Activated CD4-positive, alpha-beta T cell treated with anti-CD3 and anti-CD28 coated beads for 36 hours (primary cell): Measurements from ENCODE around the gene DYNC1I2. TPM values are rescaled to one million over a fixed set of nuclear protein-coding genes. Genes with fewer than 3 reads are reported as not detected.

Source experiments
- ATAC-seq: fragments of 200-7000 bp; cut with Tn5 transposase; one replicate; pipeline ENCODE4 v1.10.0; 2021; ENCODE audit warnings: mild to moderate bottlenecking, moderate library complexity
- CTCF ChIA-PET: fragments of 350-600 bp; sonication (Branson Sonifier 250); formaldehyde crosslinking; loops from one replicate; lab custom pipeline; 2021; ENCODE audit warnings: antibody characterized with exemption; lab: Charles Lee
- POLR2A ChIA-PET: fragments of 350-600 bp; sonication (Branson Sonifier 250); formaldehyde crosslinking; loops from one replicate; lab custom pipeline; 2021; ENCODE audit warnings: antibody characterized with exemption, inconsistent platforms; lab: Charles Lee
- DNase-seq: peaks from one replicate; pipeline ENCODE4 v3.0.0-alpha.2; 2020
- H3K27ac Mint-ChIP-seq: one replicate; pipeline ENCODE4 v1.8.0; 2021; ENCODE audit warnings: mixed read lengths
- H3K27me3 Mint-ChIP-seq: one replicate; pipeline ENCODE4 v1.8.0; 2021; ENCODE audit warnings: mixed read lengths
- H3K36me3 Mint-ChIP-seq: one replicate; pipeline ENCODE4 v1.8.0; 2021; ENCODE audit warnings: low read depth, mixed read lengths
- H3K4me1 Mint-ChIP-seq: one replicate; pipeline ENCODE4 v1.8.0; 2021; ENCODE audit warnings: mixed read lengths
- H3K4me3 Mint-ChIP-seq: one replicate; pipeline ENCODE4 v1.8.0; 2021; ENCODE audit warnings: mild to moderate bottlenecking, moderate library complexity, mixed read lengths
- H3K9me3 Mint-ChIP-seq: one replicate; pipeline ENCODE4 v1.8.0; 2021; ENCODE audit warnings: low read depth, mixed read lengths
- intact Hi-C, 2 experiments: fragments of 100-400 bp; cut with DNase I in 1 of 2; cut with micrococcal nuclease in 1 of 2; formaldehyde crosslinking; loops; one replicate each; pipeline versions ENCODE4 v1.14.2 to v1.15.1; 2022 to 2024; cut with DNase I, micrococcal nuclease
- total RNA-seq, 2 experiments: library from RNA; stranded (reverse); gene quantifications; one replicate each; pipeline ENCODE4 v1.2.3, GENCODE V29; 2021

DYNC1I2 gene
- total RNA-seq, 2 experiments from 2014 or later: 46.2 to 51.1 TPM

DNA sequence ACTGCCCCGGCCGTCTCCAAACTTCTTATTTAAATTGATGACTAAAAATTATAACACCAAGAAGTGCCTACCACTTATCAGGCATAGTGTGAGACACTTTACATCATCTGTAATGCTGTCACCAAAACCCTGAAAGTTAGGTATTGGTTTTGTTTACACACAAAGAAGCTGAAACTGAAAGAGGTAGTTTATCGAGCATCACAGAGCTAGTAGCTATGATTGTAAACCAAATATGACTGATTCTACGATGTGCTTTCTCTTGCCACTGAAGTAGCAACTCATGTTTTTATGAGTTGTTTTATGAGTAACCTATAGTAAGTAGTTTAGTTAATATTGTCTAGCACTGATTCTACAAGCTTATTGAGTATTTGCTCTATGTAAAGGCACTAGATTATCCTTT is 31.5 kb downstream of the DYNC1I2 start:
- H3K4me1 Mint-ChIP-seq: peaks cover 2% of the 10 kb centered on the region
- H3K36me3 Mint-ChIP-seq: peaks cover 10% of the 10 kb centered on the region
- ChIA-PET CTCF (interaction anchor here (0.5 to 1.7 kb wide), 4 partner anchors 15 to 386 kb away, joined by 3 to 5 read pairs (median 4); no protein-coding TSS in a partner anchor), POLR2A (no interaction called here)
- ATAC-seq (peak; percentile 95), DNase-seq (no peak)
- H3K27me3 Mint-ChIP-seq: no peaks in the 10 kb centered on the region
- intact Hi-C loops: no loop called here
- no peak overlapping the region for H3K4me3 Mint-ChIP-seq
- H3K27ac Mint-ChIP-seq: no peak overlapping the region
- no peaks in the 10 kb centered on the region for H3K9me3 Mint-ChIP-seq

DNA sequence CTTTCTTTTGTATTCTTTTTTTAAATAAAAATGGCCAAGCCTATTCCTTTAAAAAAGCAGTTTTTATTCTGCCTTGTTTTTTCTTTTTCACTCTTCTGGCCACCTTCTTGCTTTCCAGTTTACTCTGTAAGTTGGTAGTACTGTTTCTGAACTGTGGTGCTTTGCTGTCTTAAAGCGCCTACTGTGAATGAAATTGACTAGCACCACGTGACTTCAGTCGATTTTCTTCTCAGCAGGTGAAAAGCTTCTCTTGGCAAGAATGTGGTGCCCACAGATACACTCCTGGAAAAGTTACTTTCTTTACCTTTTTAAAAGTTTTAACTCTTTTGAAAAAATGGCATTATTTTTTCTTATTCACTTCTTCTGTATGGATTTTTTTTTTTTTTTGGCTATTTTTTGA is 32.4 kb downstream of the DYNC1I2 start:
- Mint-ChIP-seq H3K27ac (no peak overlapping the region), H3K4me1 (peaks cover 2% of the 10 kb centered on the region), H3K27me3 (no peaks in the 10 kb centered on the region), H3K4me3 (no peak overlapping the region), H3K9me3 (no peaks in the 10 kb centered on the region), H3K36me3 (peaks cover 10% of the 10 kb centered on the region)
- POLR2A ChIA-PET: no interaction called here
- no peak for DNase-seq
- CTCF ChIA-PET: interaction anchor here (1.6 to 1.7 kb wide), 2 partner anchors 16 to 385 kb away, joined by 4 to 5 read pairs; no protein-coding TSS in a partner anchor
- no peak for ATAC-seq
- intact Hi-C loops: no loop called here

DNA sequence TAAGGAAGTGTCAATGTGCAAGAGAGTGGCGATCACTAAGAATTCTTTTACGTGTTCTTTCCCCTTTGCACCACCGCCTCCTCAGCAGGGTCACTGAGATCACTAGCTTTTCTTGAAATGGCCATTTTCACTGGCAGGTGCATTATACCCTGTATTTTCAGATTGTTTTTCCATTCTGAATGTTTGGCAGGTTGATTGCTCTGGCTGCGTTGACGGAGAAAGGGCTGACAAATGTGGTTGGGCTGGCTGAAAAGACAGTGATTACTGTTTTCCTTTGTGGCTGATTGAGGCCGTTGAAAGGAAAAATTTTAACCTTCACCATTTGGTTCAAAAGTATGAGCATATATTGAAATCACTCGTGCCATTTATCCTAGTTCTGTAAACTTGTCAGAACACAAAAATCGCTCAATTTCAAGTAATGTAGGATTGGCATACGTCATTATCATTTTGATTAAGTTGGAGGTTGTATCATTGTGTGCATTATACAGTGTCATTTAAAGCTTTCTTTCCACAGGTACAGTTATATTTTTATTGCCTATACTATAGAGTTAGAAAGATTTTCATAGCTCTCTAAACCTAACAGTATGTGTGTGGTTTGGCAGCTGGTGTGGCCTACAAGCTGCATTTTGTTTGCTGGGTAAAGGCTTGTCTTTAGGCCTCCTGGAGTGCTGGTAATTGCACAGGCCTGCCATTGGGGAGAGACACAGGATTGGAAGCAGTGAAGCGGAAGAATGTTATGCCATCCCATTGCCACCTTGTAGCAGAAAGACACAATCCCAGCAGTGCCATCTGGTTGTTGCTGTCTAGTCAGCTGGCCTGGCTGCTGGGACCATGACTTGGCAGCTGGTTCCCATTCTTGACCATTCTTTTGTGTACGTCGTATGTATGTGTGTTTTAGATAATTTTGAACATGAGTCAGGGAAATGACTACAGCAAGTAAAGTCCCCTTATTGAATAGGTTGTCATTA is 36.7 kb downstream of the DYNC1I2 start:
- intact Hi-C loops: no loop called here
- Mint-ChIP-seq H3K4me1 (peaks cover under 1% of the 10 kb centered on the region), H3K4me3 (no peak overlapping the region), H3K36me3 (peaks cover 18% of the 10 kb centered on the region), H3K27me3 (no peaks in the 10 kb centered on the region), H3K27ac (no peak overlapping the region), H3K9me3 (no peaks in the 10 kb centered on the region)
- ChIA-PET POLR2A (no interaction called here), CTCF (interaction anchor here (0.9 to 1.8 kb wide), 3 partner anchors 22 to 402 kb away, joined by 3 read pairs; no protein-coding TSS in a partner anchor)
- DNase-seq: no peak
- ATAC-seq: no peak

DNA sequence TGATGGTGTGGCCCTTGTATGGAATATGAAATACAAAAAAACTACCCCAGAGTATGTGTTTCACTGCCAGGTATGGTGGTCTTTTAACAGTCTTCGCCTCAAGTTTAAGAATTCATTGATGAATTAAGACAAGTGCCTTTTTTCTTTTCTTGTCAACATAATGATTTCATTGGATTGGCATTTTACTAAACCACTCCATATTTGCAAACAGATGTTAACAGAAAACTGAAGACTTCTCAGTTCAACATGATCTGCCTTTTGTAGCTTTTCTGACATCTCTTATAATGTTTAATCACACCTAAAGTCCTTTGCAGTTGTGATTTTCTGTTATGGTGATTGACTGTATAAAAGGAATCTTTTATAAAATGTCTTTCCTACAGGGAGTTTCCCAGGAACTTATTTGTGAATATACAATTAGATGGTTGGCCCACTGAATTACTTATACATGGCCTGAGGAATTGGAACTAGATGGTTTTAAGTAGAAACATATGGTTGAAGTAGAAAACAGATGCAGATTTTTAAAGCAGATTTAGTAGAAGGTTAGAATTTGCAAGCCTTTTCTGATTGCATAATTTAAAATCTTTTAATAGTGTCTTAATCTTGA is 39.7 kb downstream of the DYNC1I2 start:
- Mint-ChIP-seq H3K4me3 (no peak overlapping the region), H3K4me1 (no peaks in the 10 kb centered on the region), H3K9me3 (no peaks in the 10 kb centered on the region), H3K27ac (no peak overlapping the region), H3K27me3 (no peaks in the 10 kb centered on the region), H3K36me3 (peaks cover 33% of the 10 kb centered on the region)
- ChIA-PET POLR2A (no interaction called here), CTCF (no interaction called here)
- ATAC-seq (no peak), DNase-seq (no peak)
- intact Hi-C loops: no loop called here

DNA sequence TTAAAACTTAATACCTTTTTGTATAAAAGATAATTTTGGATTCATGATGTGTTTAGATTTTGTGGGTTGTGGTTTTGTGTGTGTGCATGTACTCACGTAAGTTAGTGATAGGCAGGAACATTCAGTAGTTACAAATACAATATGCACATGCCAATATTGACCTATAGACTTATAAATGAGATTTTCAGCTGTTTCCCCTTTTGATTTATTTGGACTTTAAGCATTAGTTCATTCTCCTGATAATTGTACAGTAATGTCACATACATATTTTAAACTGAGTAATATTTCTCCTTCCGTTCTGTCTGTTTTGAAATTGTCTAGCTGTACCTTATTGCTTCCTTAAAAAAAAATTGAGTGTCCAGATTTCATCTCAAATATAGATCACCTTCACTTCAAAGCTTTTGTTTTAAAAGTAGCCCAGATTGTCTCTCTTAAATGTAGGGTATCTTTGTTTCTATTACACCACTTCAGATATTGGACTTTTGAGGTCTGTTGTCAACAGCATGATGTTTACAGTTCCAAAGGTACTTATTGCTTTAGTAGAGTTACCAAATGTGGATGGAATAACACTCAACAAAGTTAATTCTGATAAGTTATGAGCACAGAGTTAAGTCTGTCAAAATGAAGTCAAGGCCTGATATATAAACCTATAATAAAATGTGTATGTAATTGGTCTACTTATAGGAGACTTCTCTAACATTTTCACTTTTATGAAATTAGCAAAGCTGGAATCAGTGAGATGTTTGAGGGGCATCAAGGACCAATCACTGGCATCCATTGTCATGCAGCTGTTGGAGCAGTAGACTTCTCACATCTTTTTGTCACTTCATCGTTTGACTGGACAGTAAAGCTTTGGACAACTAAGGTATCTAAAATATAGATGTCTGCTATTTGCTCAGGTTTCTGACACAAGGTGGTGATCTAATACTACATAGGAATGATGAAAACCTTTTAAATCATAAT is 42.0 kb downstream of the DYNC1I2 start:
- no peak overlapping the region for H3K27ac Mint-ChIP-seq
- H3K4me1 Mint-ChIP-seq: no peaks in the 10 kb centered on the region
- peaks cover 39% of the 10 kb centered on the region for H3K36me3 Mint-ChIP-seq
- DNase-seq (no peak), ATAC-seq (no peak)
- H3K9me3 Mint-ChIP-seq: no peaks in the 10 kb centered on the region
- ChIA-PET POLR2A (interaction anchor here (0.6 kb wide), 1 partner anchor 765 kb away, joined by 5 read pairs; no protein-coding TSS in a partner anchor), CTCF (interaction anchor here (1.3 kb wide), 1 partner anchor 25 kb away, joined by 4 read pairs; no protein-coding TSS in a partner anchor)
- no peak overlapping the region for H3K4me3 Mint-ChIP-seq
- no peaks in the 10 kb centered on the region for H3K27me3 Mint-ChIP-seq
- intact Hi-C loops: no loop called here

DNA sequence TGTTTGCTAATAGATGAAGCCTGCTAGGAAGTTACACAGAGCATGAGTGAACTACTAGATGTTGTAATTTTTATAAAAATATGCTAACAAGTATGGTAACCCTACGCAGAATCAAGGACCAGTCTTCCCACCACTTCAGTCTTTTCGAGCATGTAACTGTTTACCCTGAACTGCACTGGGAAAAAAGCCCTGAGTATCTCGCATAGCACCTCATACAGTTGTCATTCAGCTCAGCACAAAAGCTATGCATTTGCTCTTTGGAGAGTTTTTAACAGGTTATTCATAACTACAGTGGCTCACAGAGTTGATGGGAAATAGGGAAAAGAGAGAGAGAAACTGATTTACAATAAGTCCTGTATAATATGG is 42.7 kb downstream of the DYNC1I2 start:
- Mint-ChIP-seq H3K27ac (no peak overlapping the region), H3K9me3 (no peaks in the 10 kb centered on the region), H3K4me3 (no peak overlapping the region), H3K36me3 (peaks cover 39% of the 10 kb centered on the region), H3K4me1 (no peaks in the 10 kb centered on the region), H3K27me3 (no peaks in the 10 kb centered on the region)
- POLR2A ChIA-PET: no interaction called here
- DNase-seq (no peak), ATAC-seq (no peak)
- CTCF ChIA-PET: interaction anchor here (1.3 kb wide), 1 partner anchor 26 kb away, joined by 4 read pairs; no protein-coding TSS in a partner anchor
- intact Hi-C loops: no loop called here

DNA sequence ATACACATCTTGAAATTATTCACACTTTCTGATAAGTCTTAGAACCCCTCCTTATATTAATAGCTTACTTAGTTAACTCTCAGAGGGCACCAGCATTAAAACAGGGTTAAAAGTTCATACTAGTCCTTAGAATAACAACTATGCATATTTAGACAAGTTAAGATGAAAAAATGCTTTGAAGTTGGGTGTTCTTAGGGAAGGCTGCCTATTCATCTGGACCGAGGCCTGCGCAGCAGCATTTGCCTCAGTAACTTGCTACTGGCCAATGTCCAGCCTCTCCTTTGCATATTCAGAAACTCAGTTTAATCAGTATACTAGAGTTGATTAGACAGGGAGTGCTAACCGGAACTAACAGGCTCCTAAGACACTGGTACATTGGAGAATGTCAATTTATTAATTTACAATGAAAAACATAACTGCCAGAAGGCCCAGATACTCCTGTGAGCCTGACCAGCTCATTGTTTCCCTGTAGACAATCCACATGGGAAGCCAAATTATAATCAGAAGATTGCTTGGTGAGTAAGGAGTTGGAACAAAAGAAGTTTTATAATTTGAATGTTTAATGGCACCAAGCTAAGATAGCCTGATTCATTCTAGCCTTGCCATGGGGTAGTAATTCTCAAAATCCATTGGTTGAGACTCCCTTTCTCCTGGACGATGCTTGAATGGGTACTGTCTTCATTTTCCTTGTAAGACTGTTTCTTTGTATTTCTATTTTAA is 48.9 kb downstream of the DYNC1I2 start:
- ATAC-seq (no peak), DNase-seq (no peak)
- POLR2A ChIA-PET: no interaction called here
- intact Hi-C loops: no loop called here
- Mint-ChIP-seq H3K9me3 (no peaks in the 10 kb centered on the region), H3K4me3 (no peak overlapping the region), H3K27ac (no peak overlapping the region), H3K4me1 (peaks cover 4% of the 10 kb centered on the region), H3K27me3 (no peaks in the 10 kb centered on the region), H3K36me3 (peaks cover 31% of the 10 kb centered on the region)
- CTCF ChIA-PET: no interaction called here

DNA sequence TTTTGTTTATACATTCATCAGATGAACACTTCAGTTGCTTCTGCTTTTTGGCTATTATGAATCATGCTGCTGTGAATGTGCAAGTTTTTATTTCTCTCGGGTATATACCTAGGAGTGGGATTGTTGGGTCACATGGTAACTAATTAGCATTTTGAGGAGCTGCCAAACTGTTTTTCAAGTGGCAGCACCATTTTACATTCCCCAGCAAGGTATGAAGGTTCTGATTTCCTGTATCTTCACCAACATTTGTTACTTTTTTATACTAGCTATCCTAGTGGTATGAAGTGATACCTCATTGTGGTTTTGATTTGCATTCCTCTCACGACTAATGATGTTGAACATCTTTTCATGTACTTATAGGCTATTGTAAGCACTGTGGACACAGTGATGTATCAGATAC is 53.9 kb downstream of the DYNC1I2 start:
- ATAC-seq (peak; percentile 55), DNase-seq (no peak)
- H3K36me3 Mint-ChIP-seq: peaks cover 28% of the 10 kb centered on the region
- no peaks in the 10 kb centered on the region for H3K27me3 Mint-ChIP-seq
- peaks cover 8% of the 10 kb centered on the region for H3K4me1 Mint-ChIP-seq
- H3K4me3 Mint-ChIP-seq: no peak overlapping the region
- intact Hi-C loops: no loop called here
- H3K27ac Mint-ChIP-seq: no peak overlapping the region
- ChIA-PET POLR2A (no interaction called here), CTCF (interaction anchor here (0.8 to 1.4 kb wide), 2 partner anchors 386 to 730 kb away, joined by 3 read pairs; no protein-coding TSS in a partner anchor)
- no peaks in the 10 kb centered on the region for H3K9me3 Mint-ChIP-seq

DNA sequence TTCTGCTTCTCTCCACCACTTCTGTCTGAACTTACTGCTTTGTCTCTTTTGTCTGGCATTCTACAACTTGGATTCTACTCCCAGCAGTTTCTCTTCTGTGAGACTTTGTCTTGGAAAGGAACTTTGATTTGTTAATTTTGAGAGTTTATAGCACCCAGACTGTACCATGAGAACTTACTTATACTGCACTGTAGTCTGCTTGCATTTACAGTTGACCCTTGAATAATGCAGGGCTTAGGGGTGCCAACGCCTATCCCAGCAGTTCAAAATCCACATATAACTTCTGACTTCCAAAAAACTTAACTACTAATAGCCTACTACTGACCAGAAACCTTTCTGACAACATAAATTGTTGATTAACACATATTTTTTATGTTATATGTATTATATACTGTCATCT is 55.5 kb downstream of the DYNC1I2 start:
- ATAC-seq: no peak
- no peaks in the 10 kb centered on the region for H3K9me3 Mint-ChIP-seq
- POLR2A ChIA-PET: no interaction called here

DNA sequence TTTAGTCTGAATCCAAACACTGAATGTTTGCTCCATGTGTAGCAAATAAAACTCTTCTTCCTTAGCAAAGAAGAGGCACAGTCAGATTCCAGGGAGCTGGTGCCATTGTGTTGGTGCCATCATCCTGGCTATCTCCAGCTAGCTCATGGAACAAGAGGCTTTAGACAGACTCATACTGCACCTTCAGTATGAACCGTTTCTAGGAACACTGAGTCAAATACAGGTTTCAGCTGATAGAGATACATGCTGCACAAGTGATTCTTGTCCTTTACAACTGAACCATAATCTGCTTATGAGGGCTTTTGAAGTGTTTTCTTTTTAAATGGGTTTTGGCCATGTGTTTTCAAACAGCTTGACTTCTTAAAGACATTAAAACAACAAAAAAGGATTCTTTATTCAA is 57.9 kb downstream of the DYNC1I2 start:
- Mint-ChIP-seq H3K27ac (no peak overlapping the region), H3K4me1 (peaks cover 8% of the 10 kb centered on the region), H3K4me3 (no peak overlapping the region), H3K27me3 (no peaks in the 10 kb centered on the region), H3K9me3 (no peaks in the 10 kb centered on the region), H3K36me3 (peaks cover 24% of the 10 kb centered on the region)
- ChIA-PET CTCF (no interaction called here), POLR2A (no interaction called here)
- peak; percentile 51 for ATAC-seq
- intact Hi-C loops: no loop called here
- DNase-seq: no peak

More for the DNA sequence above, 55.5 kb downstream of the DYNC1I2 start:
- CTCF ChIA-PET: no interaction called here
- DNase-seq: no peak
- H3K27ac Mint-ChIP-seq: no peak overlapping the region
- no peak overlapping the region for H3K4me3 Mint-ChIP-seq
- no peaks in the 10 kb centered on the region for H3K27me3 Mint-ChIP-seq
- intact Hi-C loops: no loop called here
- H3K4me1 Mint-ChIP-seq: peaks cover 8% of the 10 kb centered on the region
- H3K36me3 Mint-ChIP-seq: peaks cover 23% of the 10 kb centered on the region
